Neural progenitor cell (in vitro differentiated cells): ENCODE data around the gene MPLKIP. TPM values are rescaled to one million over a fixed set of nuclear protein-coding genes. Genes with fewer than 3 reads are reported as not detected.

Experiments used
- DNase-seq: peaks from one replicate; pipeline ENCODE4 v3.0.0-alpha.2; 2016; ENCODE audit warnings: low spot score
- H2AFZ ChIP-seq: fragments of 200-600 bp; sonication (generic); replicated peaks from 2 replicates; pipeline ENCODE4 v1.6.1; 2016; ENCODE audit warnings: antibody characterized with exemption
- H3F3A ChIP-seq: fragments of 200-600 bp; sonication (generic); 2 replicates; pipeline ENCODE4 v1.6.1; 2016; ENCODE audit warnings: antibody characterized with exemption, low read depth
- H3K27ac ChIP-seq: fragments of 200-600 bp; sonication (generic); 2 replicates; pipeline ENCODE4 v1.5.1; 2016; ENCODE audit warnings: mild to moderate bottlenecking
- H3K27me3 ChIP-seq: fragments of 200-600 bp; sonication (generic); 2 replicates; pipeline ENCODE4 v1.6.1; 2016; ENCODE audit warnings: mild to moderate bottlenecking, moderate library complexity
- H3K36me3 ChIP-seq: fragments of 200-600 bp; sonication (generic); 2 replicates; pipeline ENCODE4 v1.5.1; 2016
- H3K4me1 ChIP-seq: fragments of 200-600 bp; sonication (generic); 2 replicates; pipeline ENCODE4 v1.6.1; 2016; ENCODE audit warnings: mixed run types
- H3K4me2 ChIP-seq: fragments of 200-600 bp; sonication (generic); 2 replicates; pipeline ENCODE4 v1.6.1; 2016
- H3K4me3 ChIP-seq: fragments of 200-600 bp; sonication (generic); 2 replicates; pipeline ENCODE4 v1.5.1; 2016
- H3K79me2 ChIP-seq: fragments of 200-600 bp; sonication (generic); 2 replicates; pipeline ENCODE4 v1.6.1; 2016; ENCODE audit warnings: low read depth
- H3K9ac ChIP-seq: fragments of 200-600 bp; sonication (generic); 2 replicates; pipeline ENCODE4 v1.6.1; 2016
- H3K9me3 ChIP-seq: fragments of 200-600 bp; sonication (generic); 2 replicates; pipeline ENCODE4 v1.5.1; 2016; ENCODE audit warnings: low read depth
- H4K20me1 ChIP-seq: fragments of 200-600 bp; sonication (generic); 2 replicates; pipeline ENCODE4 v1.6.1; 2016; ENCODE audit warnings: low read depth
- H3K27ac Mint-ChIP-seq: 3 replicates; pipeline ENCODE4 v1.8.0; 2021; ENCODE audit warnings: mixed read lengths
- H3K27me3 Mint-ChIP-seq: 2 replicates; pipeline ENCODE4 v1.8.0; 2022; ENCODE audit warnings: low read depth, mild to moderate bottlenecking, inconsistent platforms, moderate library complexity, mixed read lengths; ENCODE audit not compliant: insufficient read depth
- H3K36me3 Mint-ChIP-seq: 3 replicates; pipeline ENCODE4 v1.8.0; 2021; ENCODE audit warnings: mixed read lengths
- H3K4me1 Mint-ChIP-seq: 3 replicates; pipeline ENCODE4 v1.8.0; 2021; ENCODE audit warnings: mixed read lengths
- H3K4me3 Mint-ChIP-seq: 3 replicates; pipeline ENCODE4 v1.8.0; 2021; ENCODE audit warnings: mild to moderate bottlenecking, moderate library complexity, mixed read lengths
- H3K9me3 Mint-ChIP-seq: 3 replicates; pipeline ENCODE4 v1.8.0; 2020; ENCODE audit warnings: mixed read lengths
- CTCF ChIP-seq: fragments of 200-600 bp; sonication (generic); IDR thresholded peaks from 2 replicates; pipeline ENCODE4 v1.5.1; 2017; ENCODE audit warnings: antibody characterized with exemption, mild to moderate bottlenecking
- EZH2 ChIP-seq: fragments of 200-600 bp; sonication (generic); IDR thresholded peaks from 2 replicates; pipeline ENCODE4 v1.6.1; 2017; ENCODE audit warnings: antibody characterized with exemption, mild to moderate bottlenecking, moderate library complexity
- EZH2phosphoT487 ChIP-seq: fragments of 200-600 bp; sonication (generic); IDR thresholded peaks from 2 replicates; pipeline ENCODE4 v1.6.1; 2017; ENCODE audit warnings: antibody characterized with exemption
- total RNA-seq: library from RNA; depleted of rRNA; stranded (reverse); fragments of >200 nt; gene quantifications from 2 replicates; pipeline ENCODE4 v1.2.3, GENCODE V29; 2015; ENCODE audit warnings: low replicate concordance

The MPLKIP gene
- total RNA-seq, 1 donor from 2014 or later: 48.4 TPM

GRCh38 chr7:40165216-40165615 is 30.8 kb upstream of the MPLKIP start:
- Histone ChIP-seq H3K79me2 (no peaks in the 10 kb centered on the region), H3K9ac (no peak overlapping the region), H3K4me2 (no peak overlapping the region), H3K4me3 (no peak overlapping the region), H3K27me3 (no peaks in the 10 kb centered on the region), H4K20me1 (no peaks in the 10 kb centered on the region), H2AFZ (no peak overlapping the region), H3K27ac (no peak overlapping the region), H3K9me3 (no peaks in the 10 kb centered on the region), H3K36me3 (no peaks in the 10 kb centered on the region), H3F3A (no peaks in the 10 kb centered on the region), H3K4me1 (no peaks in the 10 kb centered on the region)
- H3K27me3 Mint-ChIP-seq: no peaks in the 10 kb centered on the region
- H3K27ac Mint-ChIP-seq: no peak overlapping the region
- DNase-seq: no peak
- H3K4me1 Mint-ChIP-seq: no peaks in the 10 kb centered on the region
- peaks cover 4% of the 10 kb centered on the region for H3K9me3 Mint-ChIP-seq
- no peak for TF ChIP-seq EZH2phosphoT487
- TF ChIP-seq EZH2: no peak
- no peak for TF ChIP-seq CTCF
- H3K4me3 Mint-ChIP-seq: no peak overlapping the region
- H3K36me3 Mint-ChIP-seq: no peaks in the 10 kb centered on the region

- TF ChIP-seq EZH2 (no peak), CTCF (no peak), EZH2phosphoT487 (no peak)
- H3K79me2 ChIP-seq: no peaks in the 10 kb centered on the region
- no peak overlapping the region for H3K4me2 ChIP-seq
- H3K36me3 ChIP-seq: no peaks in the 10 kb centered on the region
- H3K27me3 ChIP-seq: no peaks in the 10 kb centered on the region
- H3K9ac ChIP-seq: no peak overlapping the region
- H3K4me3 ChIP-seq: no peak overlapping the region
- no peak overlapping the region for H3K4me3 Mint-ChIP-seq
- H3F3A ChIP-seq: no peaks in the 10 kb centered on the region
- no peaks in the 10 kb centered on the region for H3K4me1 Mint-ChIP-seq
- no peaks in the 10 kb centered on the region for H3K27me3 Mint-ChIP-seq
- no peaks in the 10 kb centered on the region for H3K4me1 ChIP-seq
- H2AFZ ChIP-seq: no peak overlapping the region
- no peak for DNase-seq
- no peak overlapping the region for H3K27ac Mint-ChIP-seq
- H4K20me1 ChIP-seq: no peaks in the 10 kb centered on the region
- no peaks in the 10 kb centered on the region for H3K36me3 Mint-ChIP-seq
- no peak overlapping the region for H3K27ac ChIP-seq
- peaks cover under 1% of the 10 kb centered on the region for H3K9me3 Mint-ChIP-seq
- H3K9me3 ChIP-seq: no peaks in the 10 kb centered on the region
These were observed 28.1 kb upstream of the MPLKIP start for GRCh38 chr7:40162516-40162915.

GRCh38 chr7:40156988-40157387 is 22.6 kb upstream of the MPLKIP start:
- no peaks in the 10 kb centered on the region for H4K20me1 ChIP-seq
- H3K36me3 ChIP-seq: no peaks in the 10 kb centered on the region
- H3K4me1 ChIP-seq: no peaks in the 10 kb centered on the region
- TF ChIP-seq EZH2: no peak
- TF ChIP-seq EZH2phosphoT487: no peak
- no peak for TF ChIP-seq CTCF
- no peaks in the 10 kb centered on the region for H3K4me1 Mint-ChIP-seq
- H3K4me3 ChIP-seq: no peak overlapping the region
- no peaks in the 10 kb centered on the region for H3K79me2 ChIP-seq
- no peak overlapping the region for H3K9ac ChIP-seq
- H3K27me3 Mint-ChIP-seq: no peaks in the 10 kb centered on the region
- no peaks in the 10 kb centered on the region for H3K9me3 ChIP-seq
- DNase-seq: no peak
- no peak overlapping the region for H3K4me2 ChIP-seq
- H3K27ac Mint-ChIP-seq: no peak overlapping the region
- no peaks in the 10 kb centered on the region for H3K9me3 Mint-ChIP-seq
- no peak overlapping the region for H2AFZ ChIP-seq
- H3K36me3 Mint-ChIP-seq: no peaks in the 10 kb centered on the region
- H3F3A ChIP-seq: no peaks in the 10 kb centered on the region
- no peak overlapping the region for H3K27ac ChIP-seq
- no peak overlapping the region for H3K4me3 Mint-ChIP-seq
- no peaks in the 10 kb centered on the region for H3K27me3 ChIP-seq

- no peak overlapping the region for H3K4me2 ChIP-seq
- no peaks in the 10 kb centered on the region for H3K27me3 ChIP-seq
- DNase-seq: no peak
- peaks cover 5% of the 10 kb centered on the region for H3K27me3 Mint-ChIP-seq
- peaks cover 10% of the 10 kb centered on the region for H3K4me1 ChIP-seq
- H2AFZ ChIP-seq: no peak overlapping the region
- H3K9ac ChIP-seq: no peak overlapping the region
- H3K4me3 ChIP-seq: no peak overlapping the region
- no peak for TF ChIP-seq EZH2
- TF ChIP-seq EZH2phosphoT487: no peak
- no peak for TF ChIP-seq CTCF
- H3K36me3 Mint-ChIP-seq: peaks cover 5% of the 10 kb centered on the region
- H3K4me1 Mint-ChIP-seq: peaks cover 3% of the 10 kb centered on the region
- H3F3A ChIP-seq: peaks cover 9% of the 10 kb centered on the region
- no peak overlapping the region for H3K27ac ChIP-seq
- H3K36me3 ChIP-seq: no peaks in the 10 kb centered on the region
- H3K9me3 ChIP-seq: no peaks in the 10 kb centered on the region
- H4K20me1 ChIP-seq: no peaks in the 10 kb centered on the region
- no peak overlapping the region for H3K4me3 Mint-ChIP-seq
- H3K79me2 ChIP-seq: no peaks in the 10 kb centered on the region
- H3K9me3 Mint-ChIP-seq: peaks cover 3% of the 10 kb centered on the region
- no peak overlapping the region for H3K27ac Mint-ChIP-seq
These were observed 17.1 kb upstream of the MPLKIP start for GRCh38 chr7:40151504-40151903.
